NCI-H774 (cell line): ENCODE results near the gene TCERG1L.
"Not testable (repeated sequence)": the region's sequence is repeated elsewhere in the genome, so short reads cannot be mapped to it uniquely, and the experiment has no call there.

Experiments used
- DNase-seq: peaks from one replicate; lab custom pipeline; 2025; lab: John Stamatoyannopoulos, UW

TCERG1L gene

GRCh38 chr10:131144196-131144595 is 167.3 kb downstream of the TCERG1L start:
- no peak for DNase-seq

DNA sequence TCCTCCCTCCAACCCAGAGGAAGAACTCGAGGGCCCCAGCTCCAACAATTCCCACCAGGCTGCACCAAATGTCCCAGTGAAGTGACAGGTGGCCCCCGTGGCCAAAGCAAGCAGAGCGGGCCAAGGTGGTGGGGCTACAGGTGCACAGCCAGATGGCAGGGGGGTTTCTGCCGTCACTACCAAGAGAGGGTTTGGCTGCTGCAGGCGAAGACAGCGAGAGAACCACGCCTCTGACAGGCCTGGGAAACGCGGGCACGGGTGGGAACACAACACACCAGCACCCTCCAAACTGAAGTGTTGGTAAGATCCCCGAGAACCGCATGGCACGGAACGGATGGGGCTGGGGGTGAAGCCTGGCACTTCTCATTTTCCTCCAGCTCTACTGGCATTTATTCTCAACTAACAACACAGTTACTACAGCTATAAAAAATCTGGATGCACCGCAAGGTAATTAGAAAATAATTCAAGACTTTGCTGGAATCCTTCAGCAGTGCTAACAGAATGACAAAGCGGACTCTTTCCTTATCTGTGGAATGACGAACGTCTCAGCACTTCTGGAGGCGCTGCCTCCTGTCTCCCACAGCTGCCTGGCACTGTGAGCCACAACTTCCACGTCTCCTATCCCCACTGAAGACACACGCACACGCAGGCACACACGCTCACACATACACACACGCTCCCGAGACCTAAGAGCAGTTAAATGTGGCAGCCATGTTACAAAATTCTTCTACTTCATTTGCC is 167.9 kb downstream of the TCERG1L start:
- DNase-seq = no peak

DNA sequence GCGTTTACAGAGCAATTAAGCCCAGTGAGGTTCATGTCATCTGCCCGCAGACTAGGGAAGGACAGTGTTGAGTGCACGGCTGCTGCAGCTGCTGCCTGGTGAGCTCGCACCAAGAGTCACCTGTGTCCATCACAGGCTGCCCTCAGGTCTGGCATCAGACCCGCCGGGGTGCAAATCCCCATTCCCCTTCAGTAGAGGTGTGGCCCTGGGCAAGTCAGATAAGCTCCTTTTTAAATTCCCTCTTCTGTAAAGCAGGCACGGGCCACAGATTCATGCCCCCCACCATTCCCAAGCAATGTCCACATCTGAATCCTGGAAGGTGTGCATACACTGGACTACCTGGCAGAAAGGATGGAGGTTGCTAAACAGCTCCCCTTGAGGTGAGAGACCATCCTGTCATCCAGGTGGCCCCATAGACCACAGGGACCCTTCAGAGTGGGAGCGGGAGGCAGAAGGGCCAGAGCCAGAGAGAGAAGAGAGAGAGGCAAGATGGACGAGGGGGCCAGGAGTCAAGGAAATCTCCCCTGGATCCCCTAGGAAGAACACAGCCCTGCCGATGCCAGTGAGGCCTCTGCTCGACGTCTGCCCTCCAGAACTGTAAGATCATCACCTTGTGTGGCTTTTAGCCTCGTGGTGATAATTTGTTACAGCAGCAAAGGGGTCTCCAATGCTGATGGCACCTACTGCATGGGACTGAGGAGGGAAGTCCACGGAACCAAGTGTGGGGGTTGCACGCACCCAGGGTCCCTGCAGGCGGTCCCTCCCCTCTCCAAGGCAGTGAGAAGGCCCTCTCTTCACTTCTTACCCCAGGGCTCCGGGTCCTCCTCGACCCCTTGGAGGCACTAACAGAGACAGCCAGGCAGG is 168.8 kb downstream of the TCERG1L start:
- DNase-seq = peak; percentile 48

DNA sequence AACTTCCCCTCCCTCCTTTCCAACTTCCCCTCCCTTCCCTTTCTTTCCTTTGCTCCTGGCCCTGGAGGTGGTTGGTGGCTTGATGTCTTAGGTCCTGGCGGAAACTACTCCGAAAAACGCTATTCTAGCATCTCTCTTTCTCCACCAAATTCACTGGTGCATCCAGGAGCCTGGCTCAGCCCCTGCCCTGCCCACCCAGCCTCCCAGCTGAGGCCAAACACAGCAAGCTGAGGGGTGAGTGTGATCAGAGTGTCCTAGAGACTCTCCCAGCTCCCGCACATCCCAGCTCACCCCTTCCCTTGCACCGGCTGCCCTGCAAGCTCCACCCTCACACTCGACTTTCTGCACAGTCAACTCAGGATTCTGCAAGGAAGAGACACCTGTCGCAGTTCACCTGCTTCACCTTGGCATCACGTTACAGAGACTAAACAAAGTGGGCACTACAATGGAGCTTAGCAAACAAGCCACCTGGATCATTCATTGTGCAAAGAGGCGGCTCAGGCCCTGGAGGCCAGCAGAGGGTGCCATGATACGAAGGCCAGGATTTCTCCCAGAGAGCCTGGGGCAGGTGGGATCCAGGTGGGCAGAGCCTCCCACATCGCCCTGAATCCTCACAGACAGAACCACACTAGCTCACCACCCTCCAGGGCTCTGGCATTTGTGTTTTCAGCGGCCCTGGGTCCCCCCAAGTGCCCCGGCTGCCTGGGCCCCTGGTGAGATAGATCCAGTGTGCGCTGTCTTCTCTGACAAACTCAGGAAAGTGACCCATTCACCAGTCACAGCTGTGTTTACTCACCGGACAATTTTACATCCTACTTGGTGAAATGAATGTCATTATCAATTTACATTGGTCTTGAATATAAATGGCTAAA is 169.6 kb downstream of the TCERG1L start:
- peak; percentile 84 for DNase-seq

DNA sequence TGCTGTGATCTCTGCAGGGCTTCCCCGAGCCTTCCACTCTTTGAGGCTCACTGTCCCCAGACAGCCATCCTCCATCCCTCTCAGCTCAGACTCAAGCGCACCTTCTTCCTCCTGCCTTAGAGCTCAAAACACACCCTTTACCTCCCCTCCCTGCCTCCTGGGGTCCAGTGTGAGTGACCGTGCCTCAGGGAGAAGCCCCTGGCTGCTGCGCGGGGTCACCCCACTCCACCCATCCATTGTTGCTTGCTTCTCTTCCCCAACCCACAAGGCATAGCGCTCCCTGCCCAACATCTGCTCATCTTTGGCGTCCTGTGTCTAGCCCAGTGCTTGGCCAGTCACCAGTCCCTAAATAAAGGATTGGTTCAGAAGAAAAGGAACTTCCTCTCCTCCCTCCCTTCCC is 170.3 kb downstream of the TCERG1L start:
- DNase-seq = no peak

- DNase-seq = no peak
These were observed 170.9 kb downstream of the TCERG1L start for GRCh38 chr10:131140606-131141005.

DNA sequence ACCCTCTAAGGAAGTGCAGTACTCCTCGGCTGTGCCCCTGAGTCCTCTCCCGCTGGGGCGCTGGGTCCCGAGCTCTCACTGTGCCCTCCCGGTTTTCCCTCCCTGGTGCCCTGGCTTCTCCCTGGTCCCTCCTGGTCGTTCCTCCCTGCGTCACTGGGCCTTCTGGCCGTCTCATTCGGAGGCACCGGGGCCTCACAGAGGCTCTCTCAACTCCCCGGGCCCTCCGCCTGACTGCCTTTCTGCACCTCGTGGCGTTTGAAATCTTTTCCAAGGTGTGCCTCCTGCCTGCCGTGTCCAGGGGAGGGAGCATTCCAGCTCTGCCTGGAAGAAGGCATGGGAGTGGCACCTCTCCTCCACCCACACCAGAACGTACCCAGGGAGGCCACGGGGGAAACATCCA is 174.3 kb downstream of the TCERG1L start:
- DNase-seq = no peak

DNA sequence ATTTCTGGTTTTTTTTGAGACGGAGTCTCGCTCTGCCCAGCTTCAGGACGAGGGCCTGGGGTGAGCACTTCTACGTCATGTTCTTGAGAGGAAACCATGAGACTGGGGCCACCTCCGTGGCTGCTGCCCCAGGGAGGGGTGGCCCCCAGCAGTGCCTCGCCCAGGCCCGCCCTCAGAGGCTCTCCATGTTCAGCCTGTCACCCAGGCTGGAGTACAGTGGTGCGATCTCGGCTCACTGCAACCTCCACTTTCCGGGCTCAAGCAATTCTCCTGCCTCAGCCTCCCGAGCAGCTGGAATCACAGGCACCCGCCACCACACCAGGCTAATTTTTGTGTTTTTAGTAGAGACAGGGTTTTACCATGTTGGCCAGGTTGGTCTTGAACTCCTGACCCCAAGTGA is 175.2 kb downstream of the TCERG1L start:
- DNase-seq = not testable (repeated sequence)

- DNase-seq = no peak
These were observed 175.8 kb downstream of the TCERG1L start for GRCh38 chr10:131135716-131136115.

DNA sequence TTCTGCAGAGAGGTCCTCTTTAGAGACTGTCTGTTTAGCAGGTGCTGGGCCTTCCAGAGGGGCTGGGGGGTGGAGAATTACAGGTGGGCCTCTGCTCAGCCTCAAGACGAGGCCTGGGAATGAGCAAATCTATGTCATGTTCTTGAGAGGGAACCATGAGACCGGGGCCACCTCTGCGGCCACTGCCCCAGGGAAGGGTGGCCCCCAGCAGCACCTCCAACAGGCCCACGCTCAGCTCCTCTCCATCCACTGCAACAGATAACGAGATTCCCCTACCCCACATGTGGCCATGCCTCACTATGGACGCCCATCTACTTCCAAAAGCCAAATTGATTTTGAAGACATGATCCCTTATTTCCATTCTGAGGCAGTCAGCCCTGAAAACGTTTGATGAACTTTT is 176.9 kb downstream of the TCERG1L start:
- no peak for DNase-seq

GRCh38 chr10:131134001-131134576 is 177.4 kb downstream of the TCERG1L start:
- no peak for DNase-seq

GRCh38 chr10:131132681-131133080 is 178.8 kb downstream of the TCERG1L start:
- DNase-seq = no peak

- DNase-seq = no peak
These were observed 179.6 kb downstream of the TCERG1L start for GRCh38 chr10:131131726-131132591.

- DNase-seq = no peak
These were observed 181.5 kb downstream of the TCERG1L start for GRCh38 chr10:131130025-131130424.

DNA sequence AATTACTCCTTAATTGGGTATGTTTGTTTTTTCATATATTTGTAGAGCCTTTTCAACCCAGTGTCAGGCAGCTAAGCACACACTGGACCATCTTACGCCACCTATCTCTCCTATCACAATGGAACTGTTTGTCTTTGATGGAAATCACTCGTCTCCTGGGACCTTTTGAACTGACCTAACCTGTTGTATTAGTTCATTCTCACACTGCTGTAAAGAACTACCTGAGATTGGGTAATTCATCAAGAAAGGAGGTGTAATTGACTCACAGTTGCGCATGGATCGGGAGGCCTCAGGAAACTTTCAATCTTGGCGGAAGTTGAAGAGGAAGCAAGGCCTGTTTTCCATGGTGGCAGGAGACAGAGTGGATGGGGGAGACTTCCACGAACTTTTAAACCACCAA is 182.0 kb downstream of the TCERG1L start:
- DNase-seq = no peak

- no peak for DNase-seq
These were observed 182.8 kb downstream of the TCERG1L start for GRCh38 chr10:131128731-131129130.

- DNase-seq = no peak
These were observed 183.9 kb downstream of the TCERG1L start for GRCh38 chr10:131127610-131128009.

GRCh38 chr10:131127138-131127589 is 184.4 kb downstream of the TCERG1L start:
- no peak for DNase-seq

GRCh38 chr10:131126321-131127137 is 185.0 kb downstream of the TCERG1L start:
- DNase-seq = peak; percentile 13
